SH-SY5Y (cell line): ENCODE results near the gene PPM1H.

ENCODE experiments used
- GATA2 ChIP-seq: IDR thresholded peaks from 2 replicates; pipeline ENCODE4 v1.6.1; 2011; ENCODE audit warnings: mild to moderate bottlenecking, low read depth, low read length
- GATA3 ChIP-seq: IDR thresholded peaks from 2 replicates; pipeline ENCODE4 v1.6.1; 2011; ENCODE audit warnings: low read depth, mild to moderate bottlenecking, low read length, moderate library complexity

DNA sequence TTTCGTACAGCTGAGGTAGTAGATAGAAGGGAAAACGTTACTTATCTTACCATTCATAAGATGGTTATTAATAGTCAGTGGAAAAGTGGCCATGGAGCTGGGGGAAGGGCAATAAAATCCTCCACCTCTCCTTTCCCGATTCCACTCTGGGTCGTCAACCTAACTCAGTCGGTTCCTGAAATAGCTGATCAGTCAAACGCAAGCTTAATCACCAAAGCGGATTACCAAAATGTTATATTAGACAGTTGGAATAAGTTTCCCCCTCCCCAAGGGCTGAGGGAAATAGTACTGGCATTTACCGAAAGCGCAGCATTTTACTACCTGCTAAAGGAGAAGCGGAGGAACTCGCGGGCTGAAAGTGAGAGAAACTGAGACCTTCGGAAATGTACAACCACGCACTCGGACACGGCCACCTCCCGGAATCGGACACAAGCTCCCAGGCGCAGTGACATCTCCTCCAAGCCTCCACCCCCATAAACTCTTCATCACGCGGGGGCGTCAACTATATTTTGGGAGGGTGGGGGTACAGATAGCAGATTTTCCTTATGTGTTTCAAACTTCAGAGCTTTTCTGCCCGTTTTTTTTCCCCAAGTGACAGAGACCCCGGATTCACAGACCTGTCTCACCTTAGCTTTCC lies 1.2 kb downstream of the PPM1H start:
- TF ChIP-seq GATA2: no peak
- no peak for TF ChIP-seq GATA3
